Neutrophil (primary cell): ENCODE measurements around the gene KCTD8.

ENCODE experiments used
- H3K27ac ChIP-seq: fragments of 200-600 bp; sonication (generic); 2 replicates; pipeline ENCODE4 v1.5.1; 2016; ENCODE audit warnings: mild to moderate bottlenecking, moderate library complexity
- H3K27me3 ChIP-seq: fragments of 200-600 bp; sonication (generic); 2 replicates; pipeline ENCODE4 v1.6.0; 2016; ENCODE audit warnings: mild to moderate bottlenecking
- H3K36me3 ChIP-seq: fragments of 200-600 bp; sonication (generic); 2 replicates; pipeline ENCODE4 v1.5.1; 2017
- H3K4me1 ChIP-seq, 2 experiments: fragments of 200-600 bp in 1 of 2; sonication (generic) in 1 of 2; 1 replicate in 1 of 2; 2 replicates in 1 of 2; pipeline versions ENCODE4 v1.5.1 to v1.6.1; 2013 to 2016; ENCODE audit warnings: low read depth in 1 of 2, low read length in 1 of 2, mild to moderate bottlenecking in 1 of 2, moderate library complexity in 1 of 2; ENCODE audit not compliant: control insufficient read depth in 1 of 2, insufficient read depth in 1 of 2
- H3K4me3 ChIP-seq, 2 experiments: fragments of 200-600 bp in 1 of 2; sonication (generic) in 1 of 2; 1 replicate in 1 of 2; 2 replicates in 1 of 2; pipeline ENCODE4 v1.5.1; 2013 to 2016; ENCODE audit warnings: low read depth in 1 of 2, low read length in 1 of 2, mild to moderate bottlenecking in 1 of 2, moderate library complexity in 1 of 2
- H3K9me3 ChIP-seq: fragments of 200-600 bp; sonication (generic); 2 replicates; pipeline ENCODE4 v1.5.1; 2016
- TF ChIP-seq, protein P1 (sequence below): fragments of 200-600 bp; sonication (generic); IDR thresholded peaks from 2 replicates; pipeline ENCODE4 v1.5.1; 2016; ENCODE audit warnings: antibody characterized with exemption

The KCTD8 gene

DNA sequence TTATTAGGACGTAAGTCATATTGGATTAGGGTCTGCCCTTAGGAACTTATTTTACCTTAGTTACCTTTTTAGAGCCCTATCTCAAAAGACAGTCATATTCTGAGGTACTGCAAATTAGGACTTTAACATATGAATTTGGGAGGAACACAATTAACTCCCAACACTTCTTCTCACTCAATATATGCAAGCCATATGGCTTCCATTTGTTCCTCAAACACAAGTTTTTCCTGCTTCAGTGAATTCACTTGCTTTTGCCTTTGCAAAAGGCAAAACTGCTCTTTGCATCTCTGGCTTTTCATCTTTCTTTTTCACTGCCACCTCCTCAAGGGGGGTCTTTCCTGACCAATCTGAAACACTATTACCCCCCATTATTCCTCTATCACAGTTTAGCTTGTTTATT lies 220.3 kb downstream of the KCTD8 start:
- no peaks in the 10 kb centered on the region for H3K27me3 ChIP-seq
- no peak overlapping the region for H3K4me3 ChIP-seq
- H3K36me3 ChIP-seq, result no peaks in the 10 kb centered on the region
- H3K9me3 ChIP-seq, result no peaks in the 10 kb centered on the region
- TF ChIP-seq, protein P1, sequence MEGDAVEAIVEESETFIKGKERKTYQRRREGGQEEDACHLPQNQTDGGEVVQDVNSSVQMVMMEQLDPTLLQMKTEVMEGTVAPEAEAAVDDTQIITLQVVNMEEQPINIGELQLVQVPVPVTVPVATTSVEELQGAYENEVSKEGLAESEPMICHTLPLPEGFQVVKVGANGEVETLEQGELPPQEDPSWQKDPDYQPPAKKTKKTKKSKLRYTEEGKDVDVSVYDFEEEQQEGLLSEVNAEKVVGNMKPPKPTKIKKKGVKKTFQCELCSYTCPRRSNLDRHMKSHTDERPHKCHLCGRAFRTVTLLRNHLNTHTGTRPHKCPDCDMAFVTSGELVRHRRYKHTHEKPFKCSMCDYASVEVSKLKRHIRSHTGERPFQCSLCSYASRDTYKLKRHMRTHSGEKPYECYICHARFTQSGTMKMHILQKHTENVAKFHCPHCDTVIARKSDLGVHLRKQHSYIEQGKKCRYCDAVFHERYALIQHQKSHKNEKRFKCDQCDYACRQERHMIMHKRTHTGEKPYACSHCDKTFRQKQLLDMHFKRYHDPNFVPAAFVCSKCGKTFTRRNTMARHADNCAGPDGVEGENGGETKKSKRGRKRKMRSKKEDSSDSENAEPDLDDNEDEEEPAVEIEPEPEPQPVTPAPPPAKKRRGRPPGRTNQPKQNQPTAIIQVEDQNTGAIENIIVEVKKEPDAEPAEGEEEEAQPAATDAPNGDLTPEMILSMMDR, result no peak
- H3K4me1 ChIP-seq, result no peaks in the 10 kb centered on the region
- no peak overlapping the region for H3K27ac ChIP-seq

DNA sequence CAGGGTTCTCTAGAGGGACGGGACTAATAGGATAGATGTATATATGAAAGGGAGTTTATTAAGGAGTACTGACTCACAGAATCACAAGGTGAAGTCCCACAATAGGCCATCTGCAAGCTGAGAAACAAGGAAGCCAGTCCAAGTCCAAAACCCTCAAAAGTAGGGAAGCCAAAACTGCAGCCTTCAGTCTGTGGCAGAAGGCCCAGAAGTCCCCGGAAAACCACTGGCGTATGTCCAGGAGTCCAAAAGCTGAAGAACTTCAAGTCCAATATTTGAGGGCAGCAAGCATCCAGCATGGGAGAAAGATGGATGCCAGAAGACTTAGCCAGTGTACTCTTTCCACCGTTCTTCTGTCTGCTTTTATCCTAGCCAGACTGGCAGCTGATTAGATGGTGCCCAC lies 227.2 kb downstream of the KCTD8 start:
- Histone ChIP-seq H3K4me1 (no peaks in the 10 kb centered on the region), H3K4me3 (no peak overlapping the region), H3K27me3 (no peaks in the 10 kb centered on the region), H3K27ac (no peak overlapping the region), H3K36me3 (no peaks in the 10 kb centered on the region), H3K9me3 (no peaks in the 10 kb centered on the region)
- TF ChIP-seq, protein P1, result no peak

DNA sequence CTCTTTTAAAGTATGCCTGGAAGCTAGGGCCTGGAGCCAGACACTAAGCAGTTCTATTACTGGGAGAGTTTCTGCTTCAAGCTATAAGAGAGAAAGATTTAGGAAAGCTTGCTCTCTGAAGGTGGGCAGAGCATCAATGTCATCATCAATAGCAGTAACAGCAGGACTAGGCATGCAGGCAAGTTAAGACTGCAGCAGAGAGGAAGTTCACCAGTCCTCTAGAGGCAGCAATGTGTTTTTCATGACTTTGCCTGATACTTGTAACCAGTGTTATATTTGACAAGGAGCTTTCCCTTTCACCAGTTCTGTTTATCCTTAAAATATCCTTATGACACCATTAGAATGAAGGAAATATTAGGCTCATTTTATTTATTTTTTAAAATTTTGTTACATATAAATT lies 237.9 kb downstream of the KCTD8 start:
- TF ChIP-seq, protein P1, result no peak
- no peaks in the 10 kb centered on the region for H3K36me3 ChIP-seq
- no peaks in the 10 kb centered on the region for H3K9me3 ChIP-seq
- no peak overlapping the region for H3K27ac ChIP-seq
- H3K4me1 ChIP-seq, result no peaks in the 10 kb centered on the region
- no peaks in the 10 kb centered on the region for H3K27me3 ChIP-seq
- no peak overlapping the region for H3K4me3 ChIP-seq

DNA sequence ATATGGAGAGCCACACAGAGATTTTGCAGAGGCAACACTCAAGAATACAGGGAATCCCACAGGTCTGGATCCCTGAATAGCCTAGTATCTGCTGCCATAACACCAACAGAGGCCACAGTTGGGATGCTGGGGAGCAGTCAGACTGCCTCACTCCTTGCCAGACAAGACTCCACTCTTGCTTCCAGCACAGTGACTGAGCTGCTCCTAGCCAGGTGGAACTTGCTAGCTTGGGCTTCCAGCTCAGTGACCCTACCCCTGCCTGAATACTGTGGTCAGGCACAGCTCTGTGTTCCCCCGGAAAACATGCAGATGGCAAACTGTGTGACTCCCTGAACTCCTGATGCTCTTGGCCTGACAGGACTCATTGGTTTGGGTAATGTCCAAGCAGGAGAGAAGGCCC lies 251.8 kb downstream of the KCTD8 start:
- Histone ChIP-seq H3K9me3 (no peaks in the 10 kb centered on the region), H3K27ac (no peak overlapping the region), H3K4me1 (no peaks in the 10 kb centered on the region), H3K4me3 (no peak overlapping the region), H3K27me3 (no peaks in the 10 kb centered on the region), H3K36me3 (no peaks in the 10 kb centered on the region)
- TF ChIP-seq, protein P1, result no peak

DNA sequence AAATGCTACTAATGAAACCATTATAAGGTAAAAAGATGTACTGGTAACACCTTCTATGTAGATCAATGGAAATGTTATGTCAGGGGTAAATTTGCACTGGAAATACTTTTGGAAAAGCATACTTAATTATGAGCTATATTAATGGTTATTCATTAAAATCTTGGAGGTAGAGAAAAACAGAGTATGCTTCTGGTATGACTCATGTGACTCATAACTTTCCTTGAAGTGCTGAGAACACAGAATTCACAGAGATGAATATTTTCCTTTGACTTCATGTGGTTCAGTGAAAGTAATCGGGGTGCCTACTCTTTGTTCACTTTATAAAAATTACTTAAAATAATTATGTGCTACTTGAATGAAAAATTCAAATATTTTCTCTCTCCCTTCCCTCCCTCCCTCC lies 254.2 kb downstream of the KCTD8 start:
- Histone ChIP-seq H3K4me1 (no peaks in the 10 kb centered on the region), H3K4me3 (no peak overlapping the region), H3K27ac (no peak overlapping the region), H3K9me3 (no peaks in the 10 kb centered on the region), H3K27me3 (no peaks in the 10 kb centered on the region), H3K36me3 (no peaks in the 10 kb centered on the region)
- TF ChIP-seq, protein P1, result no peak

DNA sequence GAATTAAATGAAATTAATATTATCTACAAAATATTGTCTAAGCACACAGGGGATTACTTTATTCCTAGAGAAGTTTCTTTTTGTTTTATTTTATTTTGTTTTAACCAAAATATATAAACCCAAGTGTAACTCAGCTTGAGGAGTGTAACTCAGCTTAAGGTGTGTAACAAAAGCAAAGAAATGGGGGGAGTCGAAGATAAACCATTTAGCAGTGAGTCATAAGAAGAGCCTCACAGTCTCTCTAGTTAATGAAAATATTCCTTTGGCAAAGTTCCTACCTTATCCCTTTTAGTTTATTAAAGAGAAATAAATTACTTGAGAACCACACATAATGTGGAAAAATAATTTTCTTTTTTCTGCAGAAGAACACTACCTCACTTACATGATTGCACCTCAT lies 261.8 kb downstream of the KCTD8 start:
- H3K27ac ChIP-seq, result no peak overlapping the region
- no peaks in the 10 kb centered on the region for H3K36me3 ChIP-seq
- no peaks in the 10 kb centered on the region for H3K9me3 ChIP-seq
- no peak overlapping the region for H3K4me3 ChIP-seq
- H3K4me1 ChIP-seq, result no peaks in the 10 kb centered on the region
- no peaks in the 10 kb centered on the region for H3K27me3 ChIP-seq
- TF ChIP-seq, protein P1, result no peak
